GM23338 (cell line): Measurements from ENCODE around the gene CPXM2.

Source experiments
- EZH2 ChIP-seq: fragments of 200-600 bp; sonication (generic); IDR thresholded peaks from one replicate; pipeline ENCODE4 v1.8.0; 2017; ENCODE audit warnings: antibody characterized with exemption, mild to moderate bottlenecking, low read depth; ENCODE audit not compliant: unreplicated experiment
- JUNB ChIP-seq: IDR thresholded peaks from one replicate; pipeline ENCODE4 v1.6.1; 2016; ENCODE audit warnings: antibody characterized with exemption; ENCODE audit not compliant: unreplicated experiment
- POLR2AphosphoS5 ChIP-seq: IDR thresholded peaks from 2 replicates; pipeline ENCODE4 v1.6.1; 2016; ENCODE audit warnings: antibody characterized with exemption, low read depth
- ZNF331 ChIP-seq: fragments of 250-450 bp; sonication (Bioruptor Pico); IDR thresholded peaks from 2 replicates; pipeline ENCODE4 v1.5.0; 2020; ENCODE audit warnings: low read depth, mild to moderate bottlenecking, moderate library complexity
- TF ChIP-seq, protein P1 (sequence below), 2 experiments: fragments of 200-600 bp in 1 of 2; sonication (generic) in 1 of 2; conservative IDR thresholded peaks; 2 replicates each; pipeline versions ENCODE4 v1.5.1 to v1.6.1; 2016 to 2017; ENCODE audit warnings: antibody characterized with exemption in 2 of 2, low read depth in 2 of 2, mild to moderate bottlenecking in 2 of 2, moderate library complexity in 1 of 2
- TF ChIP-seq, protein P2 (sequence below): IDR thresholded peaks from 2 replicates; pipeline ENCODE4 v1.6.1; 2016; ENCODE audit warnings: antibody characterized with exemption
- TF ChIP-seq, protein P3 (sequence below): IDR thresholded peaks from one replicate; pipeline ENCODE4 v1.6.1; 2018; ENCODE audit warnings: antibody characterized with exemption; ENCODE audit not compliant: unreplicated experiment

DNA sequence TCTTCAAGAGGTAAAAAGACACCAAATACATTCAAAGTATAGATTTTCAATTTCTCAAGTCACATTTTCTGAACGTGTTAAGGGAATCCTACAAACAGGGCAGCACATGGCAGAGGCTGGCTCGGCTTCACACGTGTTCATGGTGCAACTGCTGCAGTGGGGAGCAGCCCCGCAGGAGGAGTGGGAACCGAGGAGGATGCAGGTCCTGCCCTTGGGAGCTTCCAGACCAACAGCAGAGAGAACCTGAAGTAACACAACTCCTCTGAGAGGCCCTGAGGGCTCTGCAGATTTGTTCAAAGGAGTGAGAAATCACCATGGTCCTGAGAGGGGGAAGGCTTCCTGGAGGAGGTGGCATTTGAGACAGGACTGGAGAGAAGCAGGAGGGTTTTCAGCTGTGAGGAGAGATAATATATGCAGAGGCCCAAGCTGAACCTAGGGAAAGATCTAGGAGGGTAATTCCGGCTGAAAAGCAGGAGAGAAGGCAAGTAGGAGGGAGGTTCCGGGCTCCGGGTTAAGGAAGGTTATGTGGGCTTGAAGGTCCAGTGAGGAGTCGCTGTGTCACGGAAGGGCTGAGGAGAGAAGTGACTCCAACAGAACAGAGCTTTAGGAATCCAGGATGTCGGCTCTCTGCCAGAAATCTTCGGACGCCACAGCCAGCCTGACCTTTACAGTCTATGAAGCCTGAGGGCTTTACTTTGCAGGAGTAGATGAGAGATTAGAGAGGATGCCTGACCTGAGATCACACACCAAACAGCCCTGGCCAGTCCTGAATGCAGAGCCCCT, 148.0 kb downstream of the CPXM2 start:
- TF ChIP-seq EZH2 = no peak
- TF ChIP-seq, protein P1, sequence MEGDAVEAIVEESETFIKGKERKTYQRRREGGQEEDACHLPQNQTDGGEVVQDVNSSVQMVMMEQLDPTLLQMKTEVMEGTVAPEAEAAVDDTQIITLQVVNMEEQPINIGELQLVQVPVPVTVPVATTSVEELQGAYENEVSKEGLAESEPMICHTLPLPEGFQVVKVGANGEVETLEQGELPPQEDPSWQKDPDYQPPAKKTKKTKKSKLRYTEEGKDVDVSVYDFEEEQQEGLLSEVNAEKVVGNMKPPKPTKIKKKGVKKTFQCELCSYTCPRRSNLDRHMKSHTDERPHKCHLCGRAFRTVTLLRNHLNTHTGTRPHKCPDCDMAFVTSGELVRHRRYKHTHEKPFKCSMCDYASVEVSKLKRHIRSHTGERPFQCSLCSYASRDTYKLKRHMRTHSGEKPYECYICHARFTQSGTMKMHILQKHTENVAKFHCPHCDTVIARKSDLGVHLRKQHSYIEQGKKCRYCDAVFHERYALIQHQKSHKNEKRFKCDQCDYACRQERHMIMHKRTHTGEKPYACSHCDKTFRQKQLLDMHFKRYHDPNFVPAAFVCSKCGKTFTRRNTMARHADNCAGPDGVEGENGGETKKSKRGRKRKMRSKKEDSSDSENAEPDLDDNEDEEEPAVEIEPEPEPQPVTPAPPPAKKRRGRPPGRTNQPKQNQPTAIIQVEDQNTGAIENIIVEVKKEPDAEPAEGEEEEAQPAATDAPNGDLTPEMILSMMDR (conservative IDR thresholded peaks at IDR 0.05; ENCODE audit: low read depth in 2 of 2) = no peak
- TF ChIP-seq, protein P2, sequence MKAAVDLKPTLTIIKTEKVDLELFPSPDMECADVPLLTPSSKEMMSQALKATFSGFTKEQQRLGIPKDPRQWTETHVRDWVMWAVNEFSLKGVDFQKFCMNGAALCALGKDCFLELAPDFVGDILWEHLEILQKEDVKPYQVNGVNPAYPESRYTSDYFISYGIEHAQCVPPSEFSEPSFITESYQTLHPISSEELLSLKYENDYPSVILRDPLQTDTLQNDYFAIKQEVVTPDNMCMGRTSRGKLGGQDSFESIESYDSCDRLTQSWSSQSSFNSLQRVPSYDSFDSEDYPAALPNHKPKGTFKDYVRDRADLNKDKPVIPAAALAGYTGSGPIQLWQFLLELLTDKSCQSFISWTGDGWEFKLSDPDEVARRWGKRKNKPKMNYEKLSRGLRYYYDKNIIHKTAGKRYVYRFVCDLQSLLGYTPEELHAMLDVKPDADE = no peak
- TF ChIP-seq, protein P3, sequence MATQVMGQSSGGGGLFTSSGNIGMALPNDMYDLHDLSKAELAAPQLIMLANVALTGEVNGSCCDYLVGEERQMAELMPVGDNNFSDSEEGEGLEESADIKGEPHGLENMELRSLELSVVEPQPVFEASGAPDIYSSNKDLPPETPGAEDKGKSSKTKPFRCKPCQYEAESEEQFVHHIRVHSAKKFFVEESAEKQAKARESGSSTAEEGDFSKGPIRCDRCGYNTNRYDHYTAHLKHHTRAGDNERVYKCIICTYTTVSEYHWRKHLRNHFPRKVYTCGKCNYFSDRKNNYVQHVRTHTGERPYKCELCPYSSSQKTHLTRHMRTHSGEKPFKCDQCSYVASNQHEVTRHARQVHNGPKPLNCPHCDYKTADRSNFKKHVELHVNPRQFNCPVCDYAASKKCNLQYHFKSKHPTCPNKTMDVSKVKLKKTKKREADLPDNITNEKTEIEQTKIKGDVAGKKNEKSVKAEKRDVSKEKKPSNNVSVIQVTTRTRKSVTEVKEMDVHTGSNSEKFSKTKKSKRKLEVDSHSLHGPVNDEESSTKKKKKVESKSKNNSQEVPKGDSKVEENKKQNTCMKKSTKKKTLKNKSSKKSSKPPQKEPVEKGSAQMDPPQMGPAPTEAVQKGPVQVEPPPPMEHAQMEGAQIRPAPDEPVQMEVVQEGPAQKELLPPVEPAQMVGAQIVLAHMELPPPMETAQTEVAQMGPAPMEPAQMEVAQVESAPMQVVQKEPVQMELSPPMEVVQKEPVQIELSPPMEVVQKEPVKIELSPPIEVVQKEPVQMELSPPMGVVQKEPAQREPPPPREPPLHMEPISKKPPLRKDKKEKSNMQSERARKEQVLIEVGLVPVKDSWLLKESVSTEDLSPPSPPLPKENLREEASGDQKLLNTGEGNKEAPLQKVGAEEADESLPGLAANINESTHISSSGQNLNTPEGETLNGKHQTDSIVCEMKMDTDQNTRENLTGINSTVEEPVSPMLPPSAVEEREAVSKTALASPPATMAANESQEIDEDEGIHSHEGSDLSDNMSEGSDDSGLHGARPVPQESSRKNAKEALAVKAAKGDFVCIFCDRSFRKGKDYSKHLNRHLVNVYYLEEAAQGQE = no peak
- no peak for TF ChIP-seq ZNF331 (CRISPR knock-in tag)
- no peak for TF ChIP-seq JUNB
- no peak for TF ChIP-seq POLR2AphosphoS5
